HCT116 (cell line): ENCODE results near the gene MCAM. TPM values are rescaled to one million over a fixed set of nuclear protein-coding genes. Genes with fewer than 3 reads are reported as not detected.
A peak's percentile ranks its signal among the peaks of the same experiment; 100 is the strongest.

Experiments
- ATAC-seq: fragments of 200-7000 bp; cut with Tn5 transposase; 2 replicates; pipeline ENCODE4 v1.9.1; 2020; ENCODE audit warnings: mild to moderate bottlenecking, moderate library complexity
- BruUV-seq: library from RNA; stranded (reverse); fragments of 400-500 nt; replicated peaks from 2 replicates; lab custom pipeline; 2021; lab: Mats Ljungman, UMichigan
- CTCF ChIA-PET: fragments of 300-600 bp; sonication (Branson Sonifier 250); formaldehyde crosslinking; loops from one replicate; lab custom pipeline; 2021; ENCODE audit warnings: antibody characterized with exemption; lab: Charles Lee
- POLR2A ChIA-PET: fragments of 300-600, 350-600 bp; sonication (Branson Sonifier 250); formaldehyde crosslinking; loops from one replicate; lab custom pipeline; 2021; ENCODE audit warnings: antibody characterized with exemption; lab: Charles Lee
- RAD21 ChIA-PET, 2 experiments: fragments of 300-600 bp; sonication (Branson Sonifier 250); formaldehyde crosslinking; loops; one replicate each; lab custom pipeline; 2023; ENCODE audit warnings: low total read pairs in 2 of 2; ENCODE audit not compliant: uncharacterized antibody in 2 of 2, unreplicated experiment in 2 of 2, low non-redundant PET in 1 of 2; lab: Charles Lee
- DNase-seq: peaks from one replicate; pipeline ENCODE4 v3.0.0-alpha.2; 2010; ENCODE audit warnings: low read depth, low spot score
- H2AFZ ChIP-seq: fragments of 200-600 bp; shearing (Covaris generic), sonication (generic); 2 replicates; pipeline ENCODE4 v1.6.1; 2017; ENCODE audit warnings: low read depth, mixed run types, mixed read lengths, antibody characterized with exemption, low read length; ENCODE audit not compliant: poor library complexity, severe bottlenecking
- H3K27ac ChIP-seq: 2 replicates; pipeline ENCODE4 v1.5.1; 2012; ENCODE audit warnings: low read depth, low read length
- H3K27me3 ChIP-seq: fragments of 200-600 bp; sonication (generic); 2 replicates; pipeline ENCODE4 v1.6.1; 2016; ENCODE audit warnings: mixed run types, low read length, mixed read lengths; ENCODE audit not compliant: insufficient read depth
- H3K36me3 ChIP-seq, 2 experiments: fragments of 200-500 bp in 1 of 2; fragments of 200-600 bp in 1 of 2; sonication (Bioruptor generic) in 1 of 2; sonication (generic) in 1 of 2; 2 replicates each; pipeline versions ENCODE4 v1.5.1 to v1.6.1; 2014 to 2016; ENCODE audit warnings: low read length in 2 of 2, inconsistent platforms in 1 of 2, mixed read lengths in 1 of 2, mixed run types in 1 of 2; ENCODE audit not compliant: insufficient read depth in 2 of 2, control insufficient read depth in 1 of 2
- H3K4me1 ChIP-seq, 2 experiments: fragments of 200-600 bp in 1 of 2; sonication (generic) in 1 of 2; 2 replicates each; pipeline versions ENCODE4 v1.5.1 to v1.6.1; 2012 to 2017; ENCODE audit warnings: low read length in 2 of 2, inconsistent platforms in 1 of 2, mild to moderate bottlenecking in 1 of 2, mixed read lengths in 1 of 2, mixed run types in 1 of 2, moderate library complexity in 1 of 2; ENCODE audit not compliant: insufficient read depth in 2 of 2, control insufficient read depth in 1 of 2
- H3K4me2 ChIP-seq: fragments of 200-600 bp; sonication (generic); 2 replicates; pipeline ENCODE4 v1.6.1; 2017; ENCODE audit warnings: mixed run types, low read length, mixed read lengths
- H3K4me3 ChIP-seq, 2 experiments: fragments of 200-600 bp in 1 of 2; sonication (generic) in 1 of 2; replicated peaks in 1 of 2; 2 replicates each; pipeline ENCODE4 v1.5.1; 2011 to 2016; ENCODE audit warnings: low read length in 2 of 2, control low read depth in 1 of 2, low read depth in 1 of 2, mild to moderate bottlenecking in 1 of 2, mixed read lengths in 1 of 2, mixed run types in 1 of 2
- H3K79me2 ChIP-seq: fragments of 200-600 bp; sonication (generic); 2 replicates; pipeline ENCODE4 v1.6.1; 2017; ENCODE audit warnings: mild to moderate bottlenecking, mixed run types, low read length, moderate library complexity, mixed read lengths; ENCODE audit not compliant: insufficient read depth
- H3K9ac ChIP-seq: fragments of 200-600 bp; sonication (generic); 2 replicates; pipeline ENCODE4 v1.6.1; 2016; ENCODE audit warnings: low read length, mixed read lengths
- H3K9me2 ChIP-seq: fragments of 200-600 bp; sonication (generic), shearing (Covaris generic); 2 replicates; pipeline ENCODE4 v1.6.1; 2017; ENCODE audit warnings: mixed run types, mild to moderate bottlenecking, moderate library complexity; ENCODE audit not compliant: insufficient read depth
- H3K9me3 ChIP-seq, 2 experiments: fragments of 200-500 bp in 1 of 2; fragments of 200-600 bp in 1 of 2; sonication (Bioruptor generic) in 1 of 2; sonication (generic) in 1 of 2; 2 replicates each; pipeline ENCODE4 v1.6.1; 2014 to 2017; ENCODE audit warnings: low read length in 2 of 2, mixed read lengths in 2 of 2, inconsistent platforms in 1 of 2, low read depth in 1 of 2, mild to moderate bottlenecking in 1 of 2, mixed run types in 1 of 2, moderate library complexity in 1 of 2; ENCODE audit not compliant: control insufficient read depth in 1 of 2, insufficient read depth in 1 of 2
- H4K20me1 ChIP-seq: fragments of 200-600 bp; sonication (generic), shearing (Covaris generic); 2 replicates; pipeline ENCODE4 v1.6.1; 2017; ENCODE audit warnings: mixed run types, mild to moderate bottlenecking, moderate library complexity; ENCODE audit not compliant: insufficient read depth
- CTCF ChIP-seq, 3 experiments: fragments of 200-600 bp in 1 of 3; sonication (generic) in 1 of 3; IDR thresholded peaks in 2 of 3; conservative IDR thresholded peaks in 1 of 3; 2 replicates each; pipeline ENCODE4 v1.5.1; 2012 to 2017; ENCODE audit warnings: low read depth in 2 of 3, low read length in 2 of 3, antibody characterized with exemption in 1 of 3, borderline replicate concordance in 1 of 3, control low read depth in 1 of 3, mild to moderate bottlenecking in 1 of 3, mixed read lengths in 1 of 3, mixed run types in 1 of 3, moderate library complexity in 1 of 3; ENCODE audit not compliant: insufficient read depth in 1 of 3
- EGR1 ChIP-seq: IDR thresholded peaks from 2 replicates; pipeline ENCODE4 v1.6.1; 2012; ENCODE audit warnings: low read depth
- ELF1 ChIP-seq: IDR thresholded peaks from 2 replicates; pipeline ENCODE4 v1.6.1; 2012; ENCODE audit warnings: low read depth, borderline replicate concordance
- EZH2 ChIP-seq: fragments of 200-600 bp; sonication (generic); IDR thresholded peaks from 2 replicates; pipeline ENCODE4 v1.6.1; 2017; ENCODE audit warnings: antibody characterized with exemption, mixed run types
- FOSL1 ChIP-seq: IDR thresholded peaks from 2 replicates; pipeline ENCODE4 v1.6.1; 2012; ENCODE audit warnings: low read depth
- MAX ChIP-seq: IDR thresholded peaks from 2 replicates; pipeline ENCODE4 v1.6.1; 2012
- RAD21 ChIP-seq: IDR thresholded peaks from 2 replicates; pipeline ENCODE4 v1.6.1; 2012; ENCODE audit warnings: low read depth, mild to moderate bottlenecking
- SRF ChIP-seq: IDR thresholded peaks from 2 replicates; pipeline ENCODE4 v1.6.1; 2012; ENCODE audit warnings: low read depth
- YY1 ChIP-seq: IDR thresholded peaks from 2 replicates; pipeline ENCODE4 v1.6.1; 2011; ENCODE audit warnings: low read length, low read depth, moderate library complexity, mild to moderate bottlenecking; ENCODE audit not compliant: insufficient replicate concordance; ENCODE audit errors: extremely low read depth
- ZBTB33 ChIP-seq: IDR thresholded peaks from 2 replicates; pipeline ENCODE4 v1.6.1; 2011; ENCODE audit warnings: mild to moderate bottlenecking, low read length, moderate library complexity; ENCODE audit not compliant: insufficient replicate concordance; ENCODE audit errors: extremely low read depth
- intact Hi-C: fragments of 100-400 bp; cut with micrococcal nuclease; formaldehyde crosslinking; loops from 2 replicates; pipeline ENCODE4 v1.10.0; 2022
- total RNA-seq: library from RNA; stranded (reverse); gene quantifications from one replicate; pipeline ENCODE4 v1.2.1, GENCODE V29; 2021; ENCODE audit not compliant: unreplicated experiment
- TF ChIP-seq, protein P1 (sequence below): IDR thresholded peaks from 2 replicates; pipeline ENCODE4 v1.6.1; 2012; ENCODE audit warnings: low read depth

MCAM gene
- total RNA-seq, 1 experiment from 2014 or later, result 17.4 TPM

DNA sequence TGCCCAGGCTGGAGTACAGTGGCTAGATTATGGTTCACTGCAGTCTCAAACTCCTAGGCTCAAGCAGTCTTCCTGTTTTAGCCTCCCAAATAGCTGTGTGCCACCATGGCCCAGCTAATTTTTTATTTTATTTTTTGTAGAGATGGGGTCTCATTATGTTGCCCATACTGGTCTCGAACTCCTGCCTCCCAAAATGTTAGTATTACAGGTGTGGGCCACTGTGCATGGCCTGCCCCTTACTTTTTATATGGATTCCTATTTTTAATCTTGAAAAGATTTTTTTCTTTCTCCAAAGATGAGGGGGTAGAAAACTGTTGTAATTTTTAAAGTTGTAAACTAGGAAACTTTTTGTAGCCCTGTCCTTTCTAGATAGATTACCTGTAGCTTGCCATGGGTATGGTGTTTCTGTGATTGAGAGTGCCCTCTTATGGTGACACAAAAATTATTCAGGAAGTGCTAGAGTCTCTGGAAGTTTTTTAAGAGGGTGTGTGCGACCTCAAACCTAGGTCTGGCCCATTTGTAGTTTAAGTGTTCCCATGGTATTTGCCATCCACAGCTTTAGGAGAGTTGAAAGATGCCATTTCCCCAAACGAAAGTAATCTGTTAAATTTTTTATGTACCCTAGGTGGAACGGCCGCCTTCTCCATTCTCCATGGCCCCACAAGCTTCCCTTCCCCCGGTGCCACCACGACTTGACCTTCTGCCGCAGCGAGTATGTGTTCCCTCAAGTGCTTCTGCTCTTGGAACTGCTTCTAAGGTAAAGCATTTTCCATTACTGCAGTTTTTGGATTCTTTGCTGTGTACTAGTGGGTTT is 32.4 kb downstream of the MCAM start:
- peak; percentile 96 for ATAC-seq

More for the DNA sequence above, 32.4 kb downstream of the MCAM start:
- ChIA-PET POLR2A (interaction anchor here (0.8 kb wide), 1 partner anchor 42 kb away, joined by 3 read pairs; no protein-coding TSS in a partner anchor), RAD21 (interaction anchor here in 1 of 2 experiments (0.9 kb wide), 1 partner anchor 217 kb away, joined by 3 read pairs; the partner anchor contains the start of gene VPS11), CTCF (interaction anchor here (0.8 to 1.6 kb wide), 11 partner anchors 9 to 217 kb away, joined by 3 to 6 read pairs (median 4); partner anchors contain the start of genes CBL and VPS11)
- no TSS peak for BruUV-seq
- DNase-seq, result peak; percentile 32
- TF ChIP-seq EZH2, result no peak
- TF ChIP-seq RAD21, result peak; percentile 72
- TF ChIP-seq FOSL1, result no peak
- TF ChIP-seq EGR1, result no peak
- TF ChIP-seq MAX, result no peak
- TF ChIP-seq, protein P1, sequence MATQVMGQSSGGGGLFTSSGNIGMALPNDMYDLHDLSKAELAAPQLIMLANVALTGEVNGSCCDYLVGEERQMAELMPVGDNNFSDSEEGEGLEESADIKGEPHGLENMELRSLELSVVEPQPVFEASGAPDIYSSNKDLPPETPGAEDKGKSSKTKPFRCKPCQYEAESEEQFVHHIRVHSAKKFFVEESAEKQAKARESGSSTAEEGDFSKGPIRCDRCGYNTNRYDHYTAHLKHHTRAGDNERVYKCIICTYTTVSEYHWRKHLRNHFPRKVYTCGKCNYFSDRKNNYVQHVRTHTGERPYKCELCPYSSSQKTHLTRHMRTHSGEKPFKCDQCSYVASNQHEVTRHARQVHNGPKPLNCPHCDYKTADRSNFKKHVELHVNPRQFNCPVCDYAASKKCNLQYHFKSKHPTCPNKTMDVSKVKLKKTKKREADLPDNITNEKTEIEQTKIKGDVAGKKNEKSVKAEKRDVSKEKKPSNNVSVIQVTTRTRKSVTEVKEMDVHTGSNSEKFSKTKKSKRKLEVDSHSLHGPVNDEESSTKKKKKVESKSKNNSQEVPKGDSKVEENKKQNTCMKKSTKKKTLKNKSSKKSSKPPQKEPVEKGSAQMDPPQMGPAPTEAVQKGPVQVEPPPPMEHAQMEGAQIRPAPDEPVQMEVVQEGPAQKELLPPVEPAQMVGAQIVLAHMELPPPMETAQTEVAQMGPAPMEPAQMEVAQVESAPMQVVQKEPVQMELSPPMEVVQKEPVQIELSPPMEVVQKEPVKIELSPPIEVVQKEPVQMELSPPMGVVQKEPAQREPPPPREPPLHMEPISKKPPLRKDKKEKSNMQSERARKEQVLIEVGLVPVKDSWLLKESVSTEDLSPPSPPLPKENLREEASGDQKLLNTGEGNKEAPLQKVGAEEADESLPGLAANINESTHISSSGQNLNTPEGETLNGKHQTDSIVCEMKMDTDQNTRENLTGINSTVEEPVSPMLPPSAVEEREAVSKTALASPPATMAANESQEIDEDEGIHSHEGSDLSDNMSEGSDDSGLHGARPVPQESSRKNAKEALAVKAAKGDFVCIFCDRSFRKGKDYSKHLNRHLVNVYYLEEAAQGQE, result no peak
- no peak for TF ChIP-seq ZBTB33
- TF ChIP-seq YY1, result no peak
- TF ChIP-seq CTCF (IDR thresholded peaks at IDR 0.05 in 2 of 3, conservative IDR thresholded peaks at IDR 0.05 in 1 of 3; ENCODE audit: borderline replicate concordance in 1 of 3, insufficient read depth in 1 of 3, low read depth in 2 of 3, low read length in 2 of 3), result peak; percentile 52 to 78 (median 70); a peak in 5 of 6 replicates
- TF ChIP-seq ELF1, result peak; percentile 76
- TF ChIP-seq SRF, result no peak
- intact Hi-C loops, result no loop called here
- Histone ChIP-seq H3K9ac (no peak overlapping the region), H3K79me2 (no peaks in the 10 kb centered on the region), H3K4me3 (no peak overlapping the region), H3K27ac (no peak overlapping the region), H3K27me3 (no peaks in the 10 kb centered on the region), H2AFZ (no peak overlapping the region), H4K20me1 (no peaks in the 10 kb centered on the region), H3K4me1 (peaks cover 0 to 8% of the 10 kb centered on the region in 2 experiments; a peak in 2 of 4 replicates), H3K9me2 (no peaks in the 10 kb centered on the region), H3K36me3 (peaks cover 10 to 22% of the 10 kb centered on the region in 2 experiments; a peak in 2 of 4 replicates), H3K4me2 (no peak overlapping the region), H3K9me3 (no peaks in the 10 kb centered on the region)
